Measurements from ENCODE around the gene PYY. TPM values are rescaled to one million over a fixed set of nuclear protein-coding genes. Genes with fewer than 3 reads are reported as not detected.
A peak's percentile ranks its signal among the peaks of the same experiment; 100 is the strongest.

PYY gene
- total RNA-seq = 1 to 10 TPM in 1 of 4 donors, not detected in 3; 2.0 TPM

GRCh38 chr17:43953746-43954145 is at the start of gene PYY:
Gene PYY, minus strand, starts transcription at chr17:43953940. Its CDS starts 457 bp downstream, at chr17:43953483.
- no peak within 1 kb of the TSS for H3K27ac ChIP-seq
- H3K4me3 ChIP-seq = peak within 1 kb of the TSS in 1 of 4 donors; percentile 4
- TF ChIP-seq CTCF (IDR thresholded peaks at IDR 0.05) (no peak), POLR2A (IDR thresholded peaks at IDR 0.05) (no peak), EP300 (IDR thresholded peaks at IDR 0.05) (no peak)
- WGBS, 2 donors = 25 to 39% methylated on average over 9 to 11 of the region's 11 CpGs
- H3K9me3 ChIP-seq = no peaks in the 10 kb centered on the region
- H3K36me3 ChIP-seq = no peaks in the 10 kb centered on the region
- DNase-seq (ENCODE audit: low spot score in 2 of 2) = no peak
- peaks cover 0 to 72% of the 10 kb centered on the region in 2 donors for H3K27me3 ChIP-seq
- peaks cover 0 to 18% (median 0%) of the 10 kb centered on the region in 4 donors for H3K4me1 ChIP-seq

GRCh38 chr17:44002141-44002848 is 48.6 kb upstream of the PYY start:
- TF ChIP-seq EP300 (IDR thresholded peaks at IDR 0.05) (peak in 1 of 2 donors; percentile 13), POLR2A (IDR thresholded peaks at IDR 0.05) (no peak)
- no peaks in the 10 kb centered on the region for H3K9me3 ChIP-seq
- H3K4me1 ChIP-seq = peaks cover 0 to 31% (median 20%) of the 10 kb centered on the region in 4 donors
- H3K27me3 ChIP-seq = peaks cover 3 to 60% of the 10 kb centered on the region in 2 donors
- H3K36me3 ChIP-seq = no peaks in the 10 kb centered on the region
- H3K27ac ChIP-seq = no peak overlapping the region
- no peak overlapping the region for H3K4me3 ChIP-seq
- 56 to 63% methylated on average over 9 of the region's 9 CpGs for WGBS, 2 donors
- no peak for DNase-seq (ENCODE audit: low spot score in 2 of 2)

- H3K9me3 ChIP-seq = no peaks in the 10 kb centered on the region
- 80 to 84% methylated on average over 2 of the region's 2 CpGs for WGBS, 2 donors
- H3K27ac ChIP-seq = no peak overlapping the region
- no peaks in the 10 kb centered on the region for H3K36me3 ChIP-seq
- TF ChIP-seq POLR2A (IDR thresholded peaks at IDR 0.05) (no peak), CTCF (IDR thresholded peaks at IDR 0.05) (no peak), EP300 (IDR thresholded peaks at IDR 0.05) (no peak)
- no peak overlapping the region for H3K4me3 ChIP-seq
- H3K27me3 ChIP-seq = peaks cover 3 to 55% of the 10 kb centered on the region in 2 donors
- no peak for DNase-seq (ENCODE audit: low spot score in 2 of 2)
- H3K4me1 ChIP-seq = peaks cover 0 to 24% (median 15%) of the 10 kb centered on the region in 4 donors
Observed at GRCh38 chr17:44001461-44001920, 47.8 kb upstream of the PYY start.

- no peaks in the 10 kb centered on the region for H3K36me3 ChIP-seq
- WGBS, 2 donors = 78 to 80% methylated on average over 5 to 6 of the region's 6 CpGs
- no peaks in the 10 kb centered on the region for H3K9me3 ChIP-seq
- H3K27ac ChIP-seq = no peak overlapping the region
- no peak overlapping the region for H3K4me3 ChIP-seq
- H3K4me1 ChIP-seq = peaks cover 0 to 18% (median 10%) of the 10 kb centered on the region in 4 donors
- DNase-seq (ENCODE audit: low spot score in 2 of 2) = no peak
- TF ChIP-seq CTCF (IDR thresholded peaks at IDR 0.05) (no peak), POLR2A (IDR thresholded peaks at IDR 0.05) (no peak), EP300 (IDR thresholded peaks at IDR 0.05) (no peak)
- peaks cover 3 to 50% of the 10 kb centered on the region in 2 donors for H3K27me3 ChIP-seq
Observed at GRCh38 chr17:44000871-44001460, 47.2 kb upstream of the PYY start.

- Histone ChIP-seq H3K36me3 (no peaks in the 10 kb centered on the region), H3K27me3 (peaks cover 3 to 43% of the 10 kb centered on the region in 2 donors), H3K27ac (no peak overlapping the region), H3K4me3 (no peak overlapping the region), H3K4me1 (peaks cover 0 to 12% (median 6%) of the 10 kb centered on the region in 4 donors), H3K9me3 (no peaks in the 10 kb centered on the region)
- WGBS, 2 donors = 85 to 86% methylated on average over 11 to 12 of the region's 12 CpGs
- no peak for TF ChIP-seq POLR2A (IDR thresholded peaks at IDR 0.05)
- TF ChIP-seq CTCF (IDR thresholded peaks at IDR 0.05) = no peak
- no peak for TF ChIP-seq EP300 (IDR thresholded peaks at IDR 0.05)
- DNase-seq (ENCODE audit: low spot score in 2 of 2) = no peak
Observed at GRCh38 chr17:44000141-44000860, 46.6 kb upstream of the PYY start.

Measured in tibial nerve (tissue), 4 donors.